HepG2 (cell line): ENCODE measurements around the gene GPBP1. TPM values are rescaled to one million over a fixed set of nuclear protein-coding genes. Genes with fewer than 3 reads are reported as not detected.

Experiments used
- ELF3 ChIP-seq: IDR thresholded peaks from 2 replicates; pipeline ENCODE4 v1.6.1; 2016; ENCODE audit warnings: missing genetic modification reagents, missing compliant biosample characterization
- HES4 ChIP-seq: sonication (generic); formaldehyde crosslinking; IDR thresholded peaks from 2 replicates; pipeline ENCODE4 v1.9.0; 2021; ENCODE audit warnings: mild to moderate bottlenecking, missing genetic modification reagents, borderline replicate concordance
- NFE2L1 ChIP-seq: sonication (generic); formaldehyde crosslinking; IDR thresholded peaks from 2 replicates; pipeline ENCODE4 v1.4.0; 2020; ENCODE audit warnings: missing genetic modification reagents, mild to moderate bottlenecking, borderline replicate concordance
- POLR2G ChIP-seq: fragments of 200-400 bp; formaldehyde crosslinking; IDR thresholded peaks from 2 replicates; pipeline ENCODE4 v1.6.1; 2018; ENCODE audit warnings: mild to moderate bottlenecking, low read depth, low read length, moderate library complexity
- YEATS2 ChIP-seq: sonication (generic); formaldehyde crosslinking; IDR thresholded peaks from 2 replicates; pipeline ENCODE4 v1.4.0; 2020; ENCODE audit warnings: missing genetic modification reagents, borderline replicate concordance
- ZNF569 ChIP-seq: sonication (generic); formaldehyde crosslinking; IDR thresholded peaks from 2 replicates; pipeline ENCODE4 v1.5.0; 2020; ENCODE audit warnings: mild to moderate bottlenecking, missing genetic modification reagents, moderate library complexity, borderline replicate concordance
- ZNF672 ChIP-seq: sonication (generic); formaldehyde crosslinking; IDR thresholded peaks from 2 replicates; pipeline ENCODE4 v1.8.1; 2022; ENCODE audit warnings: missing genetic modification reagents
- polyA plus RNA-seq, 8 experiments: library from polyadenylated mRNA; depleted of rRNA in 3 of 8; stranded (reverse) in 7 of 8; unstranded in 1 of 8; fragments of >200 nt; fragmentation: Illumina TruSeq in 4 of 8; extraction: Trizol in 4 of 8; gene quantifications; 2 replicates each; pipeline versions ENCODE4 v1.2.1 to v1.2.3, GENCODE V29; 2011 to 2016; ENCODE audit warnings: low read depth in 4 of 8, missing spikeins in 1 of 8, mixed read lengths in 1 of 8; ENCODE audit not compliant: insufficient read depth in 1 of 8
- total RNA-seq, 5 experiments: library from RNA; depleted of rRNA; stranded (reverse); fragments of >200 nt; fragmentation: Illumina TruSeq; extraction: Trizol; gene quantifications; 2 replicates each; pipeline ENCODE4 v1.2.3, GENCODE V29; 2016; ENCODE audit warnings: low read depth in 1 of 5
- TF ChIP-seq, protein P1 (sequence below), 2 experiments: sonication (generic) in 1 of 2; formaldehyde crosslinking in 1 of 2; IDR thresholded peaks; 2 replicates each; pipeline versions ENCODE4 v1.4.0 to v1.6.1; 2018 to 2020; ENCODE audit warnings: missing genetic modification reagents in 2 of 2, borderline replicate concordance in 1 of 2, low read depth in 1 of 2, mild to moderate bottlenecking in 1 of 2, missing biosample characterization in 1 of 2
- TF ChIP-seq, protein P2 (sequence below): sonication (generic); formaldehyde crosslinking; IDR thresholded peaks from 2 replicates; pipeline ENCODE4 v1.4.0; 2020; ENCODE audit warnings: mild to moderate bottlenecking, low read depth, missing genetic modification reagents
- TF ChIP-seq, protein P3 (sequence below): IDR thresholded peaks from 2 replicates; pipeline ENCODE4 v1.6.1; 2012; ENCODE audit warnings: low read depth, low read length, improper control_type of control experiment

Gene GPBP1
- total and polyA plus RNA-seq, 2 of the 13 experiments (the other 11 are each of a cell fraction or from before 2014, with no cell fraction given) = 27.1 to 72.2 TPM

DNA sequence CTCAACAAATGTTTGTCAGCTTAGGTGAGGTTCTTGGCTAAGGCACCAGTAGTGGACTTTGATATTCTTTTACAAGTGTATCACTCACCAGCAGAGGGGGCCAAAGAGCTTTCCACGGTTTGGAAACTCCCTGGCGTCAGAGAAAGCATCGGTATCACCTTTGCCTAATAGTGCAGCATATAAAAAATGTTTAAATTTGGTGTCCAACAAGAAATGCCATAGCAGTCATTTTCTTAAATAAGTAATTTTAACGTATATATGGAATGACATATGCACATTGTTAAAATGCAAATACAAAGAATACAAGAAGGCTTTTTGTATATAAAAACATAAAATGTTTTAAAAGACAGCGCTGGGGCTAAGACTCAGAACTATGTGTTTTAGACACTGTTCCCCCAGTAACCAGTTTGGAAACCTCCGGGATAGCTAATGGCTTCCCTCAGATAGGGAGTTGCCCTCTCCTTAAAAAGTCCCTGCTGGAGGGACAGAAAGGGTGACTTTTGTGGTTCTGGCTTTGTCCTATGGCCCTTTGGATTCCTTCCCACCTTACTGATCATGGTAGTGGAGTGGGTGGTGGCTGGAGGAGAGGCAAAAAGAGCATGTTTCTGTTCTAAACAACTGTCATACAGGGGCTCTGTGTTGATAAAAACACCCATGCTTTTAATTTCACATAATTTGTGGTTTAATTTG is 124.6 kb downstream of the GPBP1 start (continued):
- TF ChIP-seq ELF3 (CRISPR knock-in tag) = no peak
- TF ChIP-seq, protein P1, sequence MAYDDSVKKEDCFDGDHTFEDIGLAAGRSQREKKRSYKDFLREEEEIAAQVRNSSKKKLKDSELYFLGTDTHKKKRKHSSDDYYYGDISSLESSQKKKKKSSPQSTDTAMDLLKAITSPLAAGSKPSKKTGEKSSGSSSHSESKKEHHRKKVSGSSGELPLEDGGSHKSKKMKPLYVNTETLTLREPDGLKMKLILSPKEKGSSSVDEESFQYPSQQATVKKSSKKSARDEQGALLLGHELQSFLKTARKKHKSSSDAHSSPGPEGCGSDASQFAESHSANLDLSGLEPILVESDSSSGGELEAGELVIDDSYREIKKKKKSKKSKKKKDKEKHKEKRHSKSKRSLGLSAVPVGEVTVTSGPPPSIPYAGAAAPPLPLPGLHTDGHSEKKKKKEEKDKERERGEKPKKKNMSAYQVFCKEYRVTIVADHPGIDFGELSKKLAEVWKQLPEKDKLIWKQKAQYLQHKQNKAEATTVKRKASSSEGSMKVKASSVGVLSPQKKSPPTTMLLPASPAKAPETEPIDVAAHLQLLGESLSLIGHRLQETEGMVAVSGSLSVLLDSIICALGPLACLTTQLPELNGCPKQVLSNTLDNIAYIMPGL (CRISPR knock-in tag; IDR thresholded peaks at IDR 0.05; ENCODE audit: borderline replicate concordance in 1 of 2, low read depth in 1 of 2) = 0 out of 4 replicates have a peak, but pooled peaks of 1 of the 2 experiments have one; percentile 47
- no peak for TF ChIP-seq HES4 (CRISPR knock-in tag)
- TF ChIP-seq POLR2G = no peak
- TF ChIP-seq NFE2L1 (CRISPR knock-in tag) = no peak
- no peak for TF ChIP-seq ZNF672 (CRISPR knock-in tag)
- TF ChIP-seq, protein P2, sequence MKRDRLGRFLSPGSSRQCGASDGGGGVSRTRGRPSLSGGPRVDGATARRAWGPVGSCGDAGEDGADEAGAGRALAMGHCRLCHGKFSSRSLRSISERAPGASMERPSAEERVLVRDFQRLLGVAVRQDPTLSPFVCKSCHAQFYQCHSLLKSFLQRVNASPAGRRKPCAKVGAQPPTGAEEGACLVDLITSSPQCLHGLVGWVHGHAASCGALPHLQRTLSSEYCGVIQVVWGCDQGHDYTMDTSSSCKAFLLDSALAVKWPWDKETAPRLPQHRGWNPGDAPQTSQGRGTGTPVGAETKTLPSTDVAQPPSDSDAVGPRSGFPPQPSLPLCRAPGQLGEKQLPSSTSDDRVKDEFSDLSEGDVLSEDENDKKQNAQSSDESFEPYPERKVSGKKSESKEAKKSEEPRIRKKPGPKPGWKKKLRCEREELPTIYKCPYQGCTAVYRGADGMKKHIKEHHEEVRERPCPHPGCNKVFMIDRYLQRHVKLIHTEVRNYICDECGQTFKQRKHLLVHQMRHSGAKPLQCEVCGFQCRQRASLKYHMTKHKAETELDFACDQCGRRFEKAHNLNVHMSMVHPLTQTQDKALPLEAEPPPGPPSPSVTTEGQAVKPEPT (CRISPR knock-in tag) = no peak
- TF ChIP-seq ZNF569 (CRISPR knock-in tag) = no peak
- no peak for TF ChIP-seq YEATS2 (CRISPR knock-in tag)
- TF ChIP-seq, protein P3, sequence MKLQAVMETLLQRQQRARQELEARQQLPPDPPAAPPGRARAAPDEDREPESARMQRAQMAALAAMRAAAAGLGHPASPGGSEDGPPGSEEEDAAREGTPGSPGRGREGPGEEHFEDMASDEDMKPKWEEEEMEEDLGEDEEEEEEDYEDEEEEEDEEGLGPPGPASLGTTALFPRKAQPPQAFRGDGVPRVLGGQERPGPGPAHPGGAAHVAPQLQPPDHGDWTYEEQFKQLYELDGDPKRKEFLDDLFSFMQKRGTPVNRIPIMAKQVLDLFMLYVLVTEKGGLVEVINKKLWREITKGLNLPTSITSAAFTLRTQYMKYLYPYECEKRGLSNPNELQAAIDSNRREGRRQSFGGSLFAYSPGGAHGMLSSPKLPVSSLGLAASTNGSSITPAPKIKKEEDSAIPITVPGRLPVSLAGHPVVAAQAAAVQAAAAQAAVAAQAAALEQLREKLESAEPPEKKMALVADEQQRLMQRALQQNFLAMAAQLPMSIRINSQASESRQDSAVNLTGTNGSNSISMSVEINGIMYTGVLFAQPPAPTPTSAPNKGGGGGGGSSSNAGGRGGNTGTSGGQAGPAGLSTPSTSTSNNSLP = peak; percentile 36; the same call in 1 of the 2 replicates
- TF ChIP-seq, all 625 proteins: peak for 9
